ENCODE data around the gene PCDHA5.
"Not testable (repeated sequence)": the region's sequence is repeated elsewhere in the genome, so short reads cannot be mapped to it uniquely, and the experiment has no call there.

The PCDHA5 gene

DNA sequence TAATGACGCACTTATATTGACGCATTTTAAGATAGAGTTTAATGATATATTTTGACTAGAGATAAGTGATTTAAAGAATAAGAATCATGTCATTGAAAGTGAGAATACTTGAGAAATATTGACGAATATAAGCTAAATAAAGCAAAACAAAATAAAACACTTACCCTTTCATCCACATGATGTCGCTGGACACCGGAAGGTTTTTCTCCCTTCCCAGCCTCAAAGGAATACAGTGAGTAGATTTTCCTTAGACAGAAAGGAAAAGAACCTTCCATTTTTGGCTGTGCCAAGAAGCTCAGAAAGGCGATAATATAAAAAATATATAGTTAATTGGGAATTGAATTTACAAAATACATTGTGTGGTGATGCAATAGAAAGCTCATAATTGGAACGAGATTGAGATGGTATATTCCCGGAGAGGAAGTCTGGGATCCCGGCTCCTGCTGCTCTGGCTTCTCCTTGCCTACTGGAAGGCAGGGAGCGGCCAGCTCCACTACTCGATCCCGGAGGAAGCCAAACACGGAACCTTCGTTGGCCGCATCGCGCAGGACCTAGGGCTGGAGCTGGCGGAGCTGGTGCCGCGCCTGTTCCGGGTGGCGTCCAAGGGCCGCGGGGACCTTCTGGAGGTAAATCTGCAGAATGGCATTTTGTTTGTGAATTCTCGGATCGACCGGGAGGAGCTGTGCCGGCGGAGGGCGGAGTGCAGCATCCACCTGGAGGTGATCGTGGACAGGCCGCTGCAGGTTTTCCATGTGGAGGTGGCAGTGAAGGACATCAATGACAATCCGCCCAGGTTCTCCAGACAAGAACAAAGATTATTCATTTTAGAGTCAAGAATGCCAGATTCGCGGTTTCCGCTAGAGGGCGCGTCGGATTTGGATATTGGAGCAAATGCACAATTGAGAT, at the start of gene PCDHA5:
Gene PCDHA5 (plus strand): TSS at position 239 of the 906 bp plus-strand sequence.
- Histone ChIP-seq H3K4me3 (ENCODE audit: low read depth, low read length) (no peak within 1 kb of the TSS), H3K27ac (no peak within 1 kb of the TSS), H3K27me3 (replicated peaks) (no peaks in the 10 kb centered on the region), H3K36me3 (replicated peaks) (no peaks in the 10 kb centered on the region)
- TF ChIP-seq, protein P1, sequence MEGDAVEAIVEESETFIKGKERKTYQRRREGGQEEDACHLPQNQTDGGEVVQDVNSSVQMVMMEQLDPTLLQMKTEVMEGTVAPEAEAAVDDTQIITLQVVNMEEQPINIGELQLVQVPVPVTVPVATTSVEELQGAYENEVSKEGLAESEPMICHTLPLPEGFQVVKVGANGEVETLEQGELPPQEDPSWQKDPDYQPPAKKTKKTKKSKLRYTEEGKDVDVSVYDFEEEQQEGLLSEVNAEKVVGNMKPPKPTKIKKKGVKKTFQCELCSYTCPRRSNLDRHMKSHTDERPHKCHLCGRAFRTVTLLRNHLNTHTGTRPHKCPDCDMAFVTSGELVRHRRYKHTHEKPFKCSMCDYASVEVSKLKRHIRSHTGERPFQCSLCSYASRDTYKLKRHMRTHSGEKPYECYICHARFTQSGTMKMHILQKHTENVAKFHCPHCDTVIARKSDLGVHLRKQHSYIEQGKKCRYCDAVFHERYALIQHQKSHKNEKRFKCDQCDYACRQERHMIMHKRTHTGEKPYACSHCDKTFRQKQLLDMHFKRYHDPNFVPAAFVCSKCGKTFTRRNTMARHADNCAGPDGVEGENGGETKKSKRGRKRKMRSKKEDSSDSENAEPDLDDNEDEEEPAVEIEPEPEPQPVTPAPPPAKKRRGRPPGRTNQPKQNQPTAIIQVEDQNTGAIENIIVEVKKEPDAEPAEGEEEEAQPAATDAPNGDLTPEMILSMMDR (IDR thresholded peaks at IDR 0.05; ENCODE audit: low read depth, low read length, missing control alignments), result peak; percentile 66
- peak; percentile 22 for DNase-seq
- in situ Hi-C loops (cut with HindIII; ENCODE audit: low pct_ligation_motif_present, low sequenced_read_pairs), result no loop called here

DNA sequence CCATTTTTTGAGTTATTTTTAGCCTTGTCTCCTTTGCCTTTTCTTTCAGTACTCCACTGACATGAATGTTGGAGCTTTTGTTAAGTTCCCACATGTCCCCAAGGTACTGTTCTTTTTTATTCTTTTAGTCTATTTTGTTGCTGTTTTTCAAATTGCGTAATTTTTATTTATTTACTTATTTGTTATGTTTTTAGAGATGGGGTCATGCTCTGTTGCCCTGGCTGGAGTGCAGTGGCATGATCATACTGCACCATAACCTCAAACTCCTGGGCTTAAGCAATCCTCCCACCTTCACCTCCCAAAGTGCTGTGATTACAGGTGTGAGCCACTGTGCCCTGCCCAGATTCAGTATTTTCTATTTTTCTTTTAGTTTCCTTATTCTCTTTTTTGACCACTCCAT, 40.9 kb upstream of the PCDHA5 start:
- no peaks in the 10 kb centered on the region for H3K36me3 ChIP-seq (replicated peaks)
- H3K27ac ChIP-seq, result no peak overlapping the region
- H3K4me3 ChIP-seq (ENCODE audit: low read depth, low read length), result no peak overlapping the region
- in situ Hi-C loops (cut with HindIII; ENCODE audit: low pct_ligation_motif_present, low sequenced_read_pairs), result no loop called here
- TF ChIP-seq, protein P1 (IDR thresholded peaks at IDR 0.05; ENCODE audit: low read depth, low read length, missing control alignments), result no peak
- no peaks in the 10 kb centered on the region for H3K27me3 ChIP-seq (replicated peaks)
- no peak for DNase-seq

DNA sequence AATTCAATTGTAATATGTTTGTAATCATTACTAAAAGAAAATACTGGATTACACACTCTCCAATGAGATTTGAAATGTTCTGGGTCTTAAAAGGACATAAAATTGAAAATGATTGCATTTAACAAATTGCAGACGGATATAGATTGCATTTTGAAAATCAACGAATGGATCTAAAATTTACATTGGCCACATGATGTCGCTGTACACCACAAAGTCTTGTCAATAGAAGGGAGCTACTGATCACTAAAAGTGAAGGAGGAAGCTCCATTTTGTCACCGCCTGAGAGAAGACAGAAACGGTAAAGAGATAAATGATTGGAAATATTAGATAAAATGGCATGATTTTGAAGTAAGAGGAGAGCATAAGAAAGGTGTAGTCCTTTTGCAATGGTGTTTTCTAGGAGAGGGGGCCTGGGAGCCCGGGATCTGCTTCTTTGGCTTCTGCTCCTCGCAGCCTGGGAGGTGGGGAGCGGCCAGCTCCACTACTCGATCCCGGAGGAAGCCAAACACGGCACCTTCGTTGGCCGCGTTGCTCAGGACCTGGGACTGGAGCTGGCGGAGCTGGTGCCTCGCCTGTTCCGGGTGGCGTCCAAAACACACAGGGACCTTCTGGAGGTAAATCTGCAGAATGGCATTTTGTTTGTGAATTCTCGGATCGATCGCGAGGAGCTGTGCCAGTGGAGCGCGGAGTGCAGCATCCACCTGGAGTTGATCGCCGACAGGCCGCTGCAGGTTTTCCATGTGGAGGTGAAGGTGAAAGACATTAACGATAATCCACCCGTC, 35.3 kb upstream of the PCDHA5 start, which contains the start of gene PCDHA1:
Gene PCDHA1 (plus strand): TSS at position 236 of the 782 bp plus-strand sequence.
- TF ChIP-seq, protein P1 (IDR thresholded peaks at IDR 0.05; ENCODE audit: low read depth, low read length, missing control alignments), result no peak
- Histone ChIP-seq H3K4me3 (ENCODE audit: low read depth, low read length) (no peak within 1 kb of the TSS), H3K36me3 (replicated peaks) (no peaks in the 10 kb centered on the region), H3K27me3 (replicated peaks) (no peaks in the 10 kb centered on the region), H3K27ac (no peak within 1 kb of the TSS)
- DNase-seq, result no peak
- in situ Hi-C loops (cut with HindIII; ENCODE audit: low pct_ligation_motif_present, low sequenced_read_pairs), result no loop called here

DNA sequence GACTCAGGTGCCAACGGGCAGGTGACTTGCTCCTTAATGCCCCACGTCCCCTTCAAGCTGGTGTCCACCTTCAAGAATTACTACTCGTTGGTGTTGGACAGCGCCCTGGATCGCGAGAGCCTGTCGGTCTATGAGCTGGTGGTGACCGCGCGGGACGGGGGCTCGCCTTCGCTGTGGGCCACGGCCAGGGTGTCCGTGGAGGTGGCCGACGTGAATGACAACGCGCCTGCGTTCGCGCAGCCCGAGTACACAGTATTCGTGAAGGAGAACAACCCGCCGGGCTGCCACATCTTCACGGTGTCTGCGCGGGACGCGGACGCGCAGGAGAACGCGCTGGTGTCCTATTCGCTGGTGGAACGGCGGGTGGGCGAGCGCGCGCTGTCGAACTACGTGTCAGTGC, 34.0 kb upstream of the PCDHA5 start:
- in situ Hi-C loops (cut with HindIII; ENCODE audit: low pct_ligation_motif_present, low sequenced_read_pairs); H3K27ac ChIP-seq; H3K4me3 ChIP-seq (ENCODE audit: low read depth, low read length); H3K27me3 ChIP-seq (replicated peaks); H3K36me3 ChIP-seq (replicated peaks); DNase-seq: not testable (repeated sequence)

DNA sequence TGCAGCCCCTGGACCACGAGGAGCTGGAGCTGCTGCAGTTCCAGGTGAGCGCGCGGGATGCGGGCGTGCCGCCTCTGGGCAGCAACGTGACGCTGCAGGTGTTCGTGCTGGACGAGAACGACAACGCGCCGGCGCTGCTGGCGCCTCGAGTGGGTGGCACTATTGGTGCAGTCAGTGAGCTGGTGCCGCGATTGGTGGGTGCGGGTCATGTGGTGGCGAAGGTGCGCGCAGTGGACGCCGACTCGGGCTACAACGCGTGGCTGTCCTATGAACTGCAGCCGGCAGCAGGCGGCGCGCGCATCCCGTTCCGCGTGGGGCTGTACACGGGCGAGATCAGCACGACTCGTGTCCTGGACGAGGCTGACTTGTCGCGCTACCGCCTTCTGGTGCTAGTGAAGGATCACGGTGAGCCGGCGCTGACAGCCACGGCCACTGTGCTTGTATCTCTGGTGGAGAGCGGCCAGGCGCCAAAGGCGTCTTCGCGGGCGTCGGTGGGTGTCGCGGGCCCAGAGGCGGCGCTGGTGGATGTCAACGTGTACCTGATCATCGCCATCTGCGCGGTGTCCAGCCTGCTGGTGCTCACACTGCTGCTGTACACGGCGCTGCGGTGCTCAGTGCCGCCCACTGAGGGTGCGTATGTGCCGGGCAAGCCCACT, 33.4 kb upstream of the PCDHA5 start:
- H3K27ac ChIP-seq; H3K4me3 ChIP-seq (ENCODE audit: low read depth, low read length); in situ Hi-C loops (cut with HindIII; ENCODE audit: low pct_ligation_motif_present, low sequenced_read_pairs); H3K36me3 ChIP-seq (replicated peaks); H3K27me3 ChIP-seq (replicated peaks); DNase-seq: not testable (repeated sequence)

DNA sequence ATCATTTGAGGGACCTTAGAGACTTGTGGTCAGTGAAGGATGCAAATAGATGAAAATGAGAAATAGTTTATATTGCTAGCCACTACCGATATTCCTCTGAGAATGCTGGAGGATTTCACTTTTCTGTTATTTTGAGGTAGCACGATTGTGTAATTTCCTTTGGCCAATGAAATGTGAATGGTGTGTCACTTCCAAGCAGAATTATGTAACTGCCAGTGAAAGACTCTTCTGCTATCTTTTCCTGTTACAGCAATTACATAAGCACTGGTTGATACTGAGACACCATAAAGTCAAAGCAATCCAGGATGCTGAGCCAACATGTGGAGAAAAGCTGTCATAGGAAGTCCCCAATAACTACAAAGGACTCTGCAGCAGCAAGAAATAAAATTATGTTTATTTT, 30.3 kb upstream of the PCDHA5 start:
- Histone ChIP-seq H3K36me3 (replicated peaks) (no peaks in the 10 kb centered on the region), H3K4me3 (ENCODE audit: low read depth, low read length) (no peak overlapping the region), H3K27ac (no peak overlapping the region), H3K27me3 (replicated peaks) (no peaks in the 10 kb centered on the region)
- TF ChIP-seq, protein P1 (IDR thresholded peaks at IDR 0.05; ENCODE audit: low read depth, low read length, missing control alignments), result no peak
- in situ Hi-C loops (cut with HindIII; ENCODE audit: low pct_ligation_motif_present, low sequenced_read_pairs), result no loop called here
- no peak for DNase-seq

All from brain microvascular endothelial cell (primary cell).